Activated naive CD8-positive, alpha-beta T cell treated with anti-CD3 and anti-CD28 coated beads, Interleukin-2, amount 10 ng/mL, durations not matched to agents 7 days and 5 days (primary cell): ENCODE measurements around the gene GID8. TPM values are rescaled to one million over a fixed set of nuclear protein-coding genes. Genes with fewer than 3 reads are reported as not detected.

Source experiments
- ATAC-seq: fragments of 150-1000 bp; cut with Tn5 transposase; one replicate; pipeline ENCODE4 v1.10.0; 2021; ENCODE audit warnings: low read depth, moderate library complexity
- POLR2A ChIA-PET: fragments of 350-600 bp; sonication (Branson Sonifier 250); formaldehyde crosslinking; loops from one replicate; lab custom pipeline; 2021; ENCODE audit warnings: antibody characterized with exemption; lab: Charles Lee
- DNase-seq: peaks from one replicate; pipeline ENCODE4 v3.0.0; 2021
- H3K27ac Mint-ChIP-seq: one replicate; pipeline ENCODE4 v1.8.0; 2022; ENCODE audit warnings: mild to moderate bottlenecking, mixed read lengths
- H3K27me3 Mint-ChIP-seq: one replicate; pipeline ENCODE4 v1.8.0; 2022; ENCODE audit warnings: mild to moderate bottlenecking, moderate library complexity, mixed read lengths
- H3K36me3 Mint-ChIP-seq: one replicate; pipeline ENCODE4 v1.8.0; 2021; ENCODE audit warnings: mild to moderate bottlenecking, mixed read lengths
- H3K4me1 Mint-ChIP-seq: one replicate; pipeline ENCODE4 v1.8.0; 2021; ENCODE audit warnings: mixed read lengths
- H3K4me3 Mint-ChIP-seq: one replicate; pipeline ENCODE4 v1.8.0; 2022; ENCODE audit warnings: mild to moderate bottlenecking, moderate library complexity, mixed read lengths
- H3K9me3 Mint-ChIP-seq: one replicate; pipeline ENCODE4 v1.8.0; 2021; ENCODE audit warnings: mixed read lengths
- total RNA-seq, 2 experiments: library from RNA; stranded (reverse); gene quantifications; one replicate each; pipeline ENCODE4 v1.2.3, GENCODE V29; 2021

The GID8 gene
- total RNA-seq, 2 experiments from 2014 or later = 42.1 to 43.0 TPM

DNA sequence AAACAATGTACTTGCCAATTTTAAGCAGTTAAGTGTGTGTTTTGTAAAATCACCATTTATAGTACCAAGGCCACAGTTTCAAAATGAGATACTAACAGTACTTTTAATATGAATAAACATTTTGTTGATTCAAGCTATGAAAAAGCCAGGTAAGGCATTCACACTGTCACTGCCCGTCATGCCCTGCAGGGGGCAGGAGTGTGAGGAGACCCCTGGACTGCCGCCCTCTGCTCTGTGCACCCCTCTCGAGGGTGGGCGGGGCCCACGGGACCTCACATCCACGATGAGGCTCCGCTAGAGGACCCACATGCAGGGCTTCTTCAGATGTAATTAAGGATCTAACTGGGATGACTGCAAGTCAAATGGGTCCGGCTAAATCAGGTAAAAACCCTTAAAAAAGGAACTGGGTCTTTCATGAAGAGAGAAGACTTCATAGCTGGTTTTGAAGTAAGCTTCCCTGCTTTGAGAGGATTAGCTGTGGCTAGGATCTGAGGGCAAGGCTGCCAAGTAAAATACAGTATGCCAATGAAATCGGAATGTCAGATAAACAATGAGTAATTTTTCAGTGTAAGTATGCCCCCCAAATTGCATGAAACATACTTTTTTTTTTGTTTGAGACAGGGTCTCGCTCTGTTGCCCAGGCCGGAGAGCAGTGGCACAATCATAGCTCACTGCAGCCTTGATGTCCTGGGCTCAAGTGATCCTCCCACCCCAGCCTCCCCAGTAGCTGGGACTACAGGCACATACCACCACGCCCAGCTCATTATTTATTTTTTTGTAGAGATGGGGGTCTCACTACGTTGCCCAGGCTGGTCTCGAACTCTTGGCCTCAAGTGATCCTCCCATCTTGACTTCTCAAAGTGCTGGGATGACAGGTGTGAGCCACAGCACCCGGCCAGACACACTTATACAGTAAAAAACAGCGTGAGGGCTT is 30.3 kb upstream of the GID8 start:
- ATAC-seq = peak; percentile 53
- no peak overlapping the region for H3K4me3 Mint-ChIP-seq
- peak overlapping the region; percentile 42 for H3K27ac Mint-ChIP-seq
- POLR2A ChIA-PET = interaction anchor here (0.6 to 2.5 kb wide), 5 partner anchors 11 to 69 kb away, joined by 3 to 17 read pairs (median 5); partner anchors contain the start of gene DIDO1
- no peaks in the 10 kb centered on the region for H3K27me3 Mint-ChIP-seq
- H3K9me3 Mint-ChIP-seq = no peaks in the 10 kb centered on the region
- H3K4me1 Mint-ChIP-seq = peaks cover 22% of the 10 kb centered on the region
- DNase-seq = no peak
- H3K36me3 Mint-ChIP-seq = peaks cover 43% of the 10 kb centered on the region

DNA sequence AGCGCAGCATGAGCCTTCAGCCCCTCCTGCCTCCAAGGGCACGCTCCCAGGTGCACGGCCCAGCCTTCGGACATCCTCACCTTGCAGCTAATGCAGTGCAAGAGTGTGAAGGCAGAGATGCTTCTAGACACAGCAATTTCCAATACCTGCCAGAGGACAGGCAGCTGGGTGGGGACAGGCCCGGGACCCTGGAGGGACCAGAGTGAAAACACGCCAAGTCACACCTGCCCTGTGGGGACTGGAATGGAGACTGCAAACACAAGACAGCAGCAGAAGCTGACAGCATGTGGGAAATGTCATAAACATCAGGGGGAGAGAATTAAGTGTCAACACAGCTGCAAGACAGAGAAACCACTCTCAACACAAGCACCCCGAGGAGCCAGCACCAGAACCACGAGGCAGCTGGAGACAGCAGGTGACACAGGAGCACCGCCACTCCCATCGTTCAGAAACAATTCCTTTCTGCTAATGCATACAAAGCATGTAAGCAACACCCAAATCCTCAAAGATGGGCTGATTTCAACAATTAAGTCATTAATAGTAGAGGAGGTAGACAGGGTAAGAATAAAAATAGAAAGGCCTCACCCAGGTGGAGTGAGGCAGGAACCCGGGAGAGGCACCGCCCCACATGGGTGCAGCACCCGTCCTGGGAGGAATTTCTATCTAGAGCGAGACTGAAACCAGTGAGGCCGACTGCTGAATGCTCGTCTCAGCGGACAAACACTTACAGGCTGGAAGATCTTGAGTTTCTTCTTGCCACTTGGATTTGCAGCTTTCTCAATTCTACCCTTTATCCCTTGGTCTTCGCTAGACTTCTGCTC is 28.8 kb upstream of the GID8 start:
- Mint-ChIP-seq H3K4me3 (no peak overlapping the region), H3K27ac (no peak overlapping the region), H3K4me1 (peaks cover 25% of the 10 kb centered on the region), H3K36me3 (peaks cover 46% of the 10 kb centered on the region), H3K9me3 (no peaks in the 10 kb centered on the region), H3K27me3 (no peaks in the 10 kb centered on the region)
- ATAC-seq (no peak), DNase-seq (no peak)
- POLR2A ChIA-PET = interaction anchor here (2.5 kb wide), 1 partner anchor 17 kb away, joined by 17 read pairs; the partner anchor contains the start of gene DIDO1

DNA sequence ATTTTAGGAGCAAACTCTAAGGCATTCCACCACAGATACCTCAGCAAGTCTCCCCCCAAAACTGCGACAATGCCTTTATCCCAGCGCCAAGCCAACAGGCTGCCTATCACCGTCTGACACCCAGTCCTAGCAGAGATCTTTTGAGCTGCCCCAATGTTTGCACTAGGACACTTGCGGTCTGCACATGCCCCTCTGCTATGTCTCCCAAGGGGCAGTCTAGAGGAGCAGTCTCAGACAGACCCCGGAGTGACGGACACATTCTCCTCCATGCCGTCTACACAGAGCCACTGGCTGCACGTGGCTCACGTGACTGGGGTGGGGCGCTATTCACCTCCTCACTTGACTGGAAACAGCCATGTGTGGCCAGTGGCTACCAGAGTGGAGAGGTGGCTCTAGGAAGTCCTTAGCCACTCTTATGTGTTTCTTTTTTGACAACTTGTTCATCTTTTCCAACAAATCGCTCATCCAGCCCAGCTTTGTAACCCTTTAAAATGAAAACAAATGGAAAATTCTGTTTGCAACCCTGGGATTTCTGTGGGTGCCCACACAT is 27.7 kb upstream of the GID8 start:
- Mint-ChIP-seq H3K27me3 (no peaks in the 10 kb centered on the region), H3K4me1 (peaks cover 29% of the 10 kb centered on the region), H3K27ac (no peak overlapping the region), H3K4me3 (no peak overlapping the region), H3K9me3 (no peaks in the 10 kb centered on the region), H3K36me3 (peaks cover 43% of the 10 kb centered on the region)
- no peak for ATAC-seq
- DNase-seq = no peak
- POLR2A ChIA-PET = no interaction called here

DNA sequence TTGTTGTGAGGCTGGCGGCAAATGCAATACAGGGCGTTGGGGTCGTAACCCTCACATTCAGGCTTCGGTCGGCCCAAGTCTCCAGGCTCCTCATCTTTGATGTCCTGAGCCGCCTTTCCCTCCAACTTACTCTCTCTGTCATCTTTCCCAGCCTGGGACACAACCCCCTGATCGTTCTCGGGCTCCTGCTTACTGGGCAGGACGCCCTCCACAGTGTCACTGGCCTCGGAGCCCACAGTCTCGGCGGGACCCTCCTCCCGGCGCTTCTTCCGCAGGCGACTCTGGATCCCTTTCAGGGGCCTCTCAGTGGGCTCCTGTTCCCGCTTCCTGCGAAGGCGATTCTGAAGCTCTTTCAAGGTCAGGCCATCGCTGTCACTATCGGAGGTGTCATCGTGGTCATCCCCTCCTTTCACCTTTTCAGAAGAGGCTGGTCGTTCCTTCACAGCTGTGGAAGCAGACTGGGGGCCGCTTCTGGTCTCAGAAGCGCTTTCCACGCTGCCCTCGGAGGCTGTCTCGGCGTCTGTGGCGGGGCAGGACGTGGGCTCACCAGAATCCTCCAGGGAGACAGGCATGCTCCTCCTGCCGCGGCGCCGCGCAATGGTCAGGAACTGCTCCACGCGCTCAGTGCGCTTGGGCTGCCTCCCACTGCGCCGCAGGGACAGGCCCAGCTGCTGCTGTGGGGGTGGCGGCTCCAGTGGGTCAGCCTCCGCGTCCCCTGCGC is 27.0 kb upstream of the GID8 start:
- no peak for DNase-seq
- H3K4me1 Mint-ChIP-seq = peaks cover 31% of the 10 kb centered on the region
- no peaks in the 10 kb centered on the region for H3K9me3 Mint-ChIP-seq
- no peaks in the 10 kb centered on the region for H3K27me3 Mint-ChIP-seq
- no peak for ATAC-seq
- H3K36me3 Mint-ChIP-seq = peaks cover 38% of the 10 kb centered on the region
- H3K27ac Mint-ChIP-seq = no peak overlapping the region
- H3K4me3 Mint-ChIP-seq = no peak overlapping the region
- POLR2A ChIA-PET = interaction anchor here (1.3 kb wide), 1 partner anchor 27 kb away, joined by 3 read pairs; the partner anchor contains the start of gene GID8

DNA sequence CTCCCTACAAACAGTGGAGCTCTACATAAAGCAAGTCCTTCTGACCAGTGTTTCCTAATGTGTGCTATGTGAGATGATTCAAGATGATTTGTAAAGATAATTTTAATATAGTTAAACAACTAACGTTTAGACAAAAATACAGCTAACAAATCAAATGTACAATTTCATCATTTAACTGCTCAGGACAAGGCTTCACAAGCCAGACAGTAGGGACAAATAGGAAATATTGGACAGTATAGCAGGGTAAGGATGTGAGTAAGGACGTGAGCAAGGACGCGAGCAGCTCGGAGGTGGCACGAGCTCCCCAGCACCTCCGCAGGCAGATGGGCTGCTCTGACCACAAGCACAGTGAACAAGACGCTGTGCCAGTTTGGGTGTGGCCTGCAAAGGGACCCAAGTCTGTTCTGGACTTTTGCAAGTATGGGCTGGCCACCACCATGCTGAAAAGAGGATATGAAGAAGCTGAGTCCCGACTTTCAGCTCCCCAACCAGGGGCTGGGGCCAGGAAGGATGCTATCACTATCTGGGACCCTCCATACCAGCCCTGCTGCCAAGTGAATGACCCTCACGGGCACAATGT is 26.2 kb upstream of the GID8 start:
- Mint-ChIP-seq H3K4me1 (peaks cover 36% of the 10 kb centered on the region), H3K27ac (no peak overlapping the region), H3K36me3 (peaks cover 33% of the 10 kb centered on the region), H3K4me3 (no peak overlapping the region), H3K27me3 (no peaks in the 10 kb centered on the region), H3K9me3 (no peaks in the 10 kb centered on the region)
- DNase-seq = no peak
- POLR2A ChIA-PET = interaction anchor here (0.6 to 8.4 kb wide), 5 partner anchors 9 to 50 kb away, joined by 3 to 55 read pairs (median 5); partner anchors contain the start of genes DIDO1 and GID8
- no peak for ATAC-seq

DNA sequence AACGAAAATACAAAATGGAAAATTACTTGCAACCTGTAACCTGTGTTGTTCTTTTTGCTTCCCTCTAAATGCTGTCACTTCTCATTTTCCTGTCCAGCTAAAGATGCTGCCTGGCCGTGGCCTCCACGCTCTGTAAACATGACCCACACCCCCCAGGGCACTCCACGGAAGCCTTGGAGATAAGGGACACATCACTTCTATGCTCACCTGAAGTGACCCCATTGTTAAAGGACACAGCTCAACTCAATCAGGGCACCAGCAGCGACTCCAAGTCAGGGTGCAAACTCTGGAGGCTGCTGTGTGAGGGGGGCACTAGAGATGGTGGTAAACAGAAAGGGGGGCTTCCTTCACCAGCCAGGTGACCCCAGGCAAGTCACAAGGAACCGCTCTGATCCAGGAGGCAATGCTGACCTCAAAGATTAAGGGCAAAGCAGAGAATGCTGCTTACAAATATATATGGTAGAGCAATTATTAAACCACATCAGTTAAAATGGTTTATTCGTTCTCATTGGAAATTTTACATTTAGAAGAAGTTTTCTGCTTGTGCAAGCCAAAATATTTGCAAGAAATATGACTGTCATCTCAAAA is 24.8 kb upstream of the GID8 start:
- DNase-seq (no peak), ATAC-seq (no peak)
- Mint-ChIP-seq H3K36me3 (peaks cover 30% of the 10 kb centered on the region), H3K9me3 (no peaks in the 10 kb centered on the region), H3K4me1 (peaks cover 40% of the 10 kb centered on the region), H3K4me3 (no peak overlapping the region), H3K27me3 (no peaks in the 10 kb centered on the region), H3K27ac (no peak overlapping the region)
- POLR2A ChIA-PET = interaction anchor here (1.4 to 10.0 kb wide), 5 partner anchors 10 to 41 kb away, joined by 4 to 85 read pairs (median 8); partner anchors contain the start of genes DIDO1 and GID8

DNA sequence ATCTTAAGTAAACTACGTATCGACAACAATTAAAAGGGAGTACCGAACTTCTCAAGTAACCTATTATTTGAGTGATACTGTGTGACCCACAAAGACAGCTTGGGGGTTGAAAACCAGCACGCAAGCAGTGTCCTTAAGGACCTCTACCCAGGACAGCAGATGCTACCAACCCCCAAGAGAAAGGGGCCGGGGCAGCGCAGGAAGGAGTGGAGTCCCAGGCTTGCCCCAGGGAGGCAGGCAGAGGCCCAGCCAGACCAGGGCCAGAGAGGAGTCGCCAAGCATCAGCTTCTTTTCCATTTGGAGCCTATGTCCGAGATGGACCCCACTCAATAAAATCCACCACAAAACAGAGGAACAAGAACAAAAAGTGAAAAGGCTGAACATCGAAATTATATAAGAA is 23.5 kb upstream of the GID8 start:
- no peak for DNase-seq

DNA sequence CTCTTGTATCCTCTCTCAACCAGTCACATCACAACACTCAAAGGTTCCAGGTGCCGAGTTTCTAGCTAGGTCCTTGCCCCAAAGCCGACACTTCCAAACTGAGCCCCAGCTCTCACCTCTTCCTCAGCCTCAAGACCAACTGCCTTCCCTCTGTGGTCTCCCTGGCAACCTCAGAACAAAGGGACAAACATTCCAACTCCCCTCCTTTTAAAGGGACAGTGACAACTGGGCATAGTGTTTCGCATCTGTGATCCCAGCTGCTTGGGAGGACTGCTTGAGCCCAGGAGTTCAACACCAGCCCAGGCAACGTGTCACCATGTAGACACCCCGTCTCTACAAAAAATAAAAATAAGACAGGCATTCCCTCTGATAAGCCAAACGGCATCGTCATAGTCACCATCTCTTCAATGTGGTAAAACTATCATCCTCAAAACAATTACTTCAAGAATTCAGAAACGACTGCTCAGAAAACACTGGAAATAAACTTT is 22.9 kb upstream of the GID8 start:
- DNase-seq (no peak), ATAC-seq (no peak)
- Mint-ChIP-seq H3K36me3 (peaks cover 24% of the 10 kb centered on the region), H3K27ac (peak overlapping the region; percentile 78), H3K4me3 (peak overlapping the region; percentile 80), H3K4me1 (peaks cover 55% of the 10 kb centered on the region), H3K27me3 (no peaks in the 10 kb centered on the region), H3K9me3 (no peaks in the 10 kb centered on the region)
- POLR2A ChIA-PET = interaction anchor here (2.3 to 10.0 kb wide), 3 partner anchors 12 to 39 kb away, joined by 8 to 85 read pairs (median 55); partner anchors contain the start of genes DIDO1 and GID8

More for the DNA sequence above, 23.5 kb upstream of the GID8 start:
- H3K4me1 Mint-ChIP-seq = peaks cover 52% of the 10 kb centered on the region
- no peaks in the 10 kb centered on the region for H3K27me3 Mint-ChIP-seq
- no peak overlapping the region for H3K27ac Mint-ChIP-seq
- ATAC-seq = no peak
- H3K9me3 Mint-ChIP-seq = no peaks in the 10 kb centered on the region
- peak overlapping the region; percentile 25 for H3K4me3 Mint-ChIP-seq
- H3K36me3 Mint-ChIP-seq = peaks cover 28% of the 10 kb centered on the region
- POLR2A ChIA-PET = interaction anchor here (2.3 to 10.0 kb wide), 3 partner anchors 12 to 40 kb away, joined by 8 to 85 read pairs (median 55); partner anchors contain the start of genes DIDO1 and GID8

DNA sequence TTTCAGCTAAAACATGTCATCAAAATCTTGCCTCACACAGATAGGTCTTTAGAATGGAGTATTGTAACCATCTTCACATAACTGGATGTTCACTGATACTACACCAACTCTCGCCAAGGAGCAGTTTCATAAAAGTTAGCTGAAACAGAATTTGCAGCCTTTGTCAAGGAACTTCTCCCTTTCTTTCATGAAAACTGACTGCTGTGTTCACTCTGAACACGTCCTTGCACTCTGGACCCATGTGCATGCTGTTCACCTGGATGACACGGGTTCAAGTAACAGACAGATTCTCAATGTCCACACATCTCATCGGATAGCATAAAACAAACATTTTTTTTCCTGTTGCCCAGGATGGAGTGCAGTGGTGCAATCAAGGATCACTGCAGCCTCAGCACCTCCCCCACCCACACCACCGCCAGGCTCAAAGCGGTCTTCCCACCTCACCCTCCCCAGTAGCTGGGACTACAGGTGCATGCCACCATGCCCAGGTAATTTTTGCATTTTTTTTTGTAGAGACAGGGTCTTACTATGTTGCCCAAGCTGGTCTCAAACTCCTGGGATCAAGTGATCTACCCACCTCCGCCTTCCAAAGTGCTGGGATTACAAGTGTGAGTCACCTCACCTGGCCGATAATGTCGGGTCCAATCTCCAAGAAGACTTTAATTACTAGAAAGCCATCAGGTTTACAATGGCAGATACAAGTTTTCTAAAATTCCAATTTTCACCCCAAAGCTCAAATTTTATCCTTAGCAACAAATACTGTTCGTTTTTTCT is 21.1 kb upstream of the GID8 start:
- POLR2A ChIA-PET = interaction anchor here (1.1 to 10.0 kb wide), 4 partner anchors 10 to 37 kb away, joined by 3 to 85 read pairs (median 42); partner anchors contain the start of genes DIDO1, GID8 and SLC17A9
- ATAC-seq (no peak), DNase-seq (no peak)
- H3K36me3 Mint-ChIP-seq = peaks cover 13% of the 10 kb centered on the region
- no peaks in the 10 kb centered on the region for H3K9me3 Mint-ChIP-seq
- peaks cover 68% of the 10 kb centered on the region for H3K4me1 Mint-ChIP-seq
- H3K4me3 Mint-ChIP-seq = peak overlapping the region; percentile 83
- no peaks in the 10 kb centered on the region for H3K27me3 Mint-ChIP-seq
- peak overlapping the region; percentile 86 for H3K27ac Mint-ChIP-seq

DNA sequence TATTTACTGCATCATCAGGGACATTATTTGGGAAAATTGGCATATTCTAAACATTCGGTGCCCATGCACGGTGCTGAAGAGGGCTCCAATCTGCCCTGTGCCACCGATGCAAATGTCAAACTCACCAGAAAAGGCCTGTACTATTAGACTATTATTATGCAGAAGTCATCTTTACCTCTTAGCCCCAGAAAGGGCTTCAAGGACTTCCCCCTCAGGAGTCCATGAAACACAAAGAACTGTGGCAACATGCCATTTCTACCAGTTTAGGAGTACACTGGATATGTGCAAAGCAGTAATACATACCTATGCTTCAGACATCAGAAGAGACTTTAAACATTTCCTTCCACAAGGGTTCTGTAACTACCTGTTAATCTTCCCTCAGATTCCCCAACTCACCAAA is 20.2 kb upstream of the GID8 start:
- POLR2A ChIA-PET = interaction anchor here (1.0 to 10.0 kb wide), 6 partner anchors 9 to 60 kb away, joined by 3 to 85 read pairs (median 18); partner anchors contain the start of genes DIDO1, GID8 and SLC17A9
- no peak for ATAC-seq
- peak overlapping the region; percentile 86 for H3K27ac Mint-ChIP-seq
- H3K36me3 Mint-ChIP-seq = peaks cover 14% of the 10 kb centered on the region
- no peaks in the 10 kb centered on the region for H3K27me3 Mint-ChIP-seq
- no peaks in the 10 kb centered on the region for H3K9me3 Mint-ChIP-seq
- H3K4me3 Mint-ChIP-seq = peak overlapping the region; percentile 83
- H3K4me1 Mint-ChIP-seq = peaks cover 76% of the 10 kb centered on the region
- DNase-seq = no peak

DNA sequence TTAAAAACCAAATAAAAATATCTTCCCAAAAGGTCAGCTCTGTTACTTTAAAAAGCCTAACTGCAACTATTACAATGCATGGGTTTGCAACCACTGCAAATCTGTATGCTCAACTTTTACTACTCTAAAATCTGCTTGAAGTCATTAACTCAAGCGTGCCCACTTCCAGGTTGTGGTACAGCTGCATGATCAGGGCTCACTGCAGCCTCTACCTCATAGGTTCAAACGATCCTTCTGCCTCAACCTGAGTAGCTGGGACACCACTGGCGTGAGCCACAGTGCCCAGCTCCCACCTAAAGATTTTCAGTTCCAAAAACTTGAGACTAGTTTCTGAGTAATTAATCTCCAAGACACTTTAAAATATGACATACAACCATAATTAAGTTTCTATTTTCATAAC is 19.8 kb upstream of the GID8 start:
- DNase-seq = peak; percentile 67
- peak; percentile 76 for ATAC-seq
- Mint-ChIP-seq H3K27ac (peak overlapping the region; percentile 86), H3K4me1 (peaks cover 76% of the 10 kb centered on the region), H3K36me3 (peaks cover 12% of the 10 kb centered on the region), H3K27me3 (no peaks in the 10 kb centered on the region), H3K4me3 (peak overlapping the region; percentile 83), H3K9me3 (no peaks in the 10 kb centered on the region)
- POLR2A ChIA-PET = interaction anchor here (1.0 to 10.0 kb wide), 9 partner anchors 8 to 60 kb away, joined by 3 to 85 read pairs (median 9); partner anchors contain the start of genes DIDO1, GID8 and SLC17A9
